ENCODE measurements around the gene SIPA1L2. TPM values are rescaled to one million over a fixed set of nuclear protein-coding genes. Genes with fewer than 3 reads are reported as not detected.
A peak's percentile ranks its signal among the peaks of the same experiment; 100 is the strongest.

SIPA1L2 gene
- total RNA-seq (10 to 100 TPM; 27.0 to 60.1 TPM), polyA plus RNA-seq (10 to 100 TPM in 1 of 2 donors, 1 to 10 TPM in 1; 5.3 to 33.9 TPM)
- long read RNA-seq, donor 1, partial matches to known transcripts: 0 of 7 reads
- long read RNA-seq, donor 1, other reads (novel, unspliced or antisense): 5 of 7 reads
- long read RNA-seq, donor 2, partial matches to known transcripts: 0 of 1 reads
- long read RNA-seq, donor 2, other reads (novel, unspliced or antisense): 0 of 1 reads
- long read RNA-seq, donor 3, partial matches to known transcripts: 0 of 4 reads
- long read RNA-seq, donor 3, other reads (novel, unspliced or antisense): 0 of 4 reads
- long read RNA-seq, donor 4, partial matches to known transcripts: 0 of 1 reads
- long read RNA-seq, donor 4, other reads (novel, unspliced or antisense): 0 of 1 reads
- long read RNA-seq, donor 5, partial matches to known transcripts: 0 of 2 reads
- long read RNA-seq, donor 5, other reads (novel, unspliced or antisense): 0 of 2 reads

GRCh38 chr1:232630047-232630893 is at the start of gene SIPA1L2:
Gene SIPA1L2 (minus strand): TSS chr1:232630133. CDS start chr1:232515339, 114,794 bp downstream.
- Histone ChIP-seq H3K27ac (ENCODE audit: low read depth in 1 of 2, low read length in 1 of 2) (peak within 1 kb of the TSS; percentile 88 to 94), H3K9ac (ENCODE audit: insufficient read depth in 1 of 2, low read length in 2 of 2) (peak within 1 kb of the TSS in 1 of 2 donors; percentile 73), H3K9me3 (ENCODE audit: control insufficient read depth in 4 of 4, insufficient read depth in 3 of 4, low read length in 3 of 4) (no peaks in the 10 kb centered on the region), H3K36me3 (ENCODE audit: control insufficient read depth in 4 of 4, insufficient read depth in 4 of 4, low read length in 4 of 4) (no peaks in the 10 kb centered on the region), H3K27me3 (ENCODE audit: control insufficient read depth in 3 of 3, insufficient read depth in 3 of 3, low read length in 2 of 3) (no peaks in the 10 kb centered on the region), H3K4me1 (ENCODE audit: control insufficient read depth in 5 of 5, insufficient read depth in 5 of 5, low read length in 5 of 5) (peaks cover 0 to 35% (median 5%) of the 10 kb centered on the region in 5 donors), H3K4me3 (peak within 1 kb of the TSS; percentile 87)
- ATAC-seq (ENCODE audit: insufficient read depth, low FRiP score) (peak; percentile 98), DNase-seq (peak; percentile 96 to 97 (median 96))
- TF ChIP-seq CTCF (IDR thresholded peaks at IDR 0.05; ENCODE audit: control extremely low read depth, extremely low read depth): peak; percentile 36
- WGBS, 2 donors: 1% methylated on average over 70 to 98 of the region's 98 CpGs

- Histone ChIP-seq H3K36me3 (ENCODE audit: control insufficient read depth in 4 of 4, insufficient read depth in 4 of 4, low read length in 4 of 4) (no peaks in the 10 kb centered on the region), H3K9ac (ENCODE audit: insufficient read depth in 1 of 2, low read length in 2 of 2) (no peak overlapping the region), H3K27ac (ENCODE audit: low read depth in 1 of 2, low read length in 1 of 2) (no peak overlapping the region), H3K27me3 (ENCODE audit: control insufficient read depth in 3 of 3, insufficient read depth in 3 of 3, low read length in 2 of 3) (no peaks in the 10 kb centered on the region), H3K9me3 (ENCODE audit: control insufficient read depth in 4 of 4, insufficient read depth in 3 of 4, low read length in 3 of 4) (peaks cover 0 to 1% (median 0%) of the 10 kb centered on the region in 4 donors), H3K4me1 (ENCODE audit: control insufficient read depth in 5 of 5, insufficient read depth in 5 of 5, low read length in 5 of 5) (peaks cover 0 to 14% (median 8%) of the 10 kb centered on the region in 5 donors), H3K4me3 (no peak overlapping the region)
- 70 to 77% methylated on average over 9 of the region's 9 CpGs for WGBS, 2 donors
- ATAC-seq (ENCODE audit: insufficient read depth, low FRiP score): no peak
- DNase-seq: peak in 1 of 3 donors; percentile 27
- TF ChIP-seq CTCF (IDR thresholded peaks at IDR 0.05; ENCODE audit: control extremely low read depth, extremely low read depth): no peak
Observed at GRCh38 chr1:232678185-232678886, 48.4 kb upstream of the SIPA1L2 start.

GRCh38 chr1:232676307-232676706 is 46.4 kb upstream of the SIPA1L2 start:
- ATAC-seq (ENCODE audit: insufficient read depth, low FRiP score) (no peak), DNase-seq (no peak)
- H3K4me3 ChIP-seq: no peak overlapping the region
- peaks cover 0 to 1% (median 0%) of the 10 kb centered on the region in 4 donors for H3K9me3 ChIP-seq (ENCODE audit: control insufficient read depth in 4 of 4, insufficient read depth in 3 of 4, low read length in 3 of 4)
- no peaks in the 10 kb centered on the region for H3K27me3 ChIP-seq (ENCODE audit: control insufficient read depth in 3 of 3, insufficient read depth in 3 of 3, low read length in 2 of 3)
- no peaks in the 10 kb centered on the region for H3K36me3 ChIP-seq (ENCODE audit: control insufficient read depth in 4 of 4, insufficient read depth in 4 of 4, low read length in 4 of 4)
- WGBS, 2 donors: 90 to 93% methylated on average over 2 of the region's 2 CpGs
- H3K4me1 ChIP-seq (ENCODE audit: control insufficient read depth in 5 of 5, insufficient read depth in 5 of 5, low read length in 5 of 5): peaks cover 0 to 20% (median 8%) of the 10 kb centered on the region in 5 donors
- H3K27ac ChIP-seq (ENCODE audit: low read depth in 1 of 2, low read length in 1 of 2): no peak overlapping the region
- no peak for TF ChIP-seq CTCF (IDR thresholded peaks at IDR 0.05; ENCODE audit: control extremely low read depth, extremely low read depth)
- no peak overlapping the region for H3K9ac ChIP-seq (ENCODE audit: insufficient read depth in 1 of 2, low read length in 2 of 2)
